K562 (cell line): ENCODE measurements around the gene REG4. TPM values are rescaled to one million over a fixed set of nuclear protein-coding genes. Genes with fewer than 3 reads are reported as not detected.
"Not testable (repeated sequence)": the region's sequence is repeated elsewhere in the genome, so short reads cannot be mapped to it uniquely, and the experiment has no call there.

ENCODE experiments used
- ATAC-seq: fragments of 200-7000 bp; cut with Tn5 transposase; 3 replicates; pipeline ENCODE4 v1.9.1; 2020; ENCODE audit warnings: moderate library complexity
- BruUV-seq: library from RNA; stranded (reverse); fragments of 400-500 nt; replicated peaks from 2 replicates; lab custom pipeline; 2021; lab: Mats Ljungman, UMichigan
- CTCF ChIA-PET: fragments of 300-600 bp; formaldehyde crosslinking; extraction: SDS; loops from one replicate; lab custom pipeline; 2021; ENCODE audit warnings: low intra/inter-chr PET ratio; lab: Yijun Ruan, JAX
- POLR2A ChIA-PET: fragments of 300-600, 350-650 bp; sonication (Branson Sonifier 250); formaldehyde crosslinking; extraction: SDS; loops from one replicate; lab custom pipeline; 2021; ENCODE audit warnings: antibody characterized with exemption, inconsistent platforms; lab: Yijun Ruan, JAX
- DNase-seq, 4 experiments: peaks; one replicate each; pipeline versions ENCODE4 v3.0.0 to v3.0.0-alpha.2; 2011 to 2018; ENCODE audit warnings: low spot score in 3 of 4, mixed read lengths in 3 of 4; ENCODE audit errors: extremely low read depth in 1 of 4
- FAIRE-seq: peaks from 2 replicates; lab custom pipeline; 2011; peaks lifted over from hg19 to GRCh38; lab: Jason Lieb, UNC
- H2AFZ ChIP-seq: 2 replicates; pipeline ENCODE4 v1.6.0; 2011; ENCODE audit warnings: low read depth, low read length, control low read depth, inconsistent platforms
- H3K27ac ChIP-seq: fragments of 200-600 bp; 3 replicates; pipeline ENCODE4 v1.8.0; 2011; ENCODE audit warnings: low read depth, mild to moderate bottlenecking, control low read depth, inconsistent platforms, low read length, moderate library complexity, mixed read lengths; ENCODE audit errors: extremely low read depth
- H3K27me3 ChIP-seq, 2 experiments: fragments of 300-600 bp in 1 of 2; 2 replicates in 1 of 2; 3 replicates in 1 of 2; pipeline versions ENCODE4 v1.6.0 to v1.8.0; 2011; ENCODE audit warnings: inconsistent platforms in 2 of 2, low read length in 2 of 2, mild to moderate bottlenecking in 1 of 2, mixed read lengths in 1 of 2, moderate library complexity in 1 of 2; ENCODE audit not compliant: control insufficient read depth in 2 of 2, insufficient read depth in 2 of 2
- H3K36me3 ChIP-seq: fragments of 300-600 bp; 3 replicates; pipeline ENCODE4 v1.8.0; 2011; ENCODE audit warnings: mild to moderate bottlenecking, low read length, inconsistent platforms; ENCODE audit not compliant: control insufficient read depth, insufficient read depth
- H3K4me1 ChIP-seq, 2 experiments: fragments of 200-600 bp in 1 of 2; replicated peaks in 1 of 2; 2 replicates in 1 of 2; 3 replicates in 1 of 2; pipeline versions ENCODE4 v1.5.1 to v1.8.0; 2011; ENCODE audit warnings: inconsistent platforms in 2 of 2, low read length in 2 of 2, mild to moderate bottlenecking in 1 of 2, mixed read lengths in 1 of 2, moderate library complexity in 1 of 2; ENCODE audit not compliant: control insufficient read depth in 2 of 2, insufficient read depth in 2 of 2
- H3K4me2 ChIP-seq: 2 replicates; pipeline ENCODE4 v1.6.1; 2011; ENCODE audit warnings: low read length, control low read depth, inconsistent platforms, mixed read lengths; ENCODE audit not compliant: insufficient read depth
- H3K4me3 ChIP-seq: fragments of 200-600 bp; sonication (generic), shearing (Covaris generic); 2 replicates; pipeline ENCODE4 v1.5.1; 2016; ENCODE audit warnings: control low read depth, inconsistent platforms
- H3K79me2 ChIP-seq: fragments of 200-600 bp; 3 replicates; pipeline ENCODE4 v1.8.0; 2011; ENCODE audit warnings: low read length, inconsistent platforms; ENCODE audit not compliant: control insufficient read depth, insufficient read depth
- H3K9ac ChIP-seq, 2 experiments: 2 replicates each; pipeline versions ENCODE4 v1.6.0 to v1.6.1; 2011; ENCODE audit warnings: low read depth in 2 of 2, low read length in 2 of 2, control low read depth in 1 of 2, inconsistent platforms in 1 of 2, mild to moderate bottlenecking in 1 of 2, mixed read lengths in 1 of 2; ENCODE audit not compliant: insufficient read depth in 1 of 2
- H3K9me1 ChIP-seq: one replicate; pipeline ENCODE4 v1.6.0; 2011; ENCODE audit warnings: inconsistent platforms, mild to moderate bottlenecking, low read length, moderate library complexity; ENCODE audit not compliant: control insufficient read depth, insufficient read depth
- H3K9me3 ChIP-seq: replicated peaks from 2 replicates; pipeline ENCODE4 v1.5.1; 2011; ENCODE audit warnings: low read depth, low read length, inconsistent platforms; ENCODE audit not compliant: control insufficient read depth, insufficient read depth
- H4K20me1 ChIP-seq: replicated peaks from 2 replicates; pipeline ENCODE4 v1.6.1; 2011; ENCODE audit warnings: low read length, inconsistent platforms, mixed read lengths; ENCODE audit not compliant: control insufficient read depth, insufficient read depth
- CTCFL ChIP-seq: IDR thresholded peaks from 2 replicates; pipeline ENCODE4 v1.6.1; 2011; ENCODE audit warnings: borderline replicate concordance, low read depth, mild to moderate bottlenecking, moderate library complexity, low read length; ENCODE audit not compliant: insufficient read depth, poor library complexity, severe bottlenecking
- KLF16 ChIP-seq: IDR thresholded peaks from 2 replicates; pipeline ENCODE4 v1.6.1; 2016; ENCODE audit warnings: antibody characterized with exemption
- RAD21 ChIP-seq, 2 experiments: fragments of 250-450 bp in 1 of 2; fragments of 450-650 bp in 1 of 2; sonication (Bioruptor Pico) in 1 of 2; formaldehyde crosslinking in 1 of 2; IDR thresholded peaks in 1 of 2; conservative IDR thresholded peaks in 1 of 2; 2 replicates each; pipeline versions ENCODE4 v1.4.0 to v1.8.0; 2020 to 2022; ENCODE audit warnings: mild to moderate bottlenecking in 2 of 2, moderate library complexity in 1 of 2
- WGBS: fragments of 100-300 bp; shearing (Covaris generic); methylation state at CpG from one replicate; pipeline ENCODE4 v1.1.6; 2016; ENCODE audit warnings: low coverage, mixed read lengths; ENCODE audit not compliant: insufficient coverage; ENCODE audit errors: missing lambda C conversion rate; 5-methylcytosine and 5-hydroxymethylcytosine counted together
- in situ Hi-C: fragments of 300-500 bp; cut with MboI; formaldehyde crosslinking; loops from 4 replicates; pipeline ENCODE4 v1.15.0; 2018; ENCODE audit warnings: inconsistent platforms, mixed read lengths
- intact Hi-C: fragments of 100-400 bp; cut with micrococcal nuclease; formaldehyde crosslinking; loops from 2 replicates; pipeline ENCODE4 v1.14.2; 2022
- polyA plus RNA-seq, 8 experiments: library from polyadenylated mRNA; depleted of rRNA in 4 of 8; stranded (reverse) in 5 of 8; unstranded in 3 of 8; fragments of >200 nt; fragmentation: Nextera tagmentation in 2 of 8; fragmentation: Illumina TruSeq in 1 of 8; extraction: Ambion mirVana in 2 of 8; extraction: Trizol in 1 of 8; gene quantifications; 2 replicates each; pipeline versions ENCODE4 v1.2.1 to v1.2.3, GENCODE V29; 2011 to 2014; ENCODE audit warnings: inconsistent platforms in 1 of 8, missing spikeins in 1 of 8
- total RNA-seq, 7 experiments: library from RNA; depleted of rRNA in 6 of 7; stranded (reverse); fragments of >200 nt in 6 of 7; fragmentation: Illumina TruSeq in 2 of 7; extraction: Trizol in 2 of 7; gene quantifications; 2 replicates each; pipeline versions ENCODE4 v1.2.1 to v1.2.3, GENCODE V29; 2011 to 2021; ENCODE audit warnings: low replicate concordance in 1 of 7
- TF ChIP-seq, protein P1 (sequence below), 3 experiments: IDR thresholded peaks in 2 of 3; conservative IDR thresholded peaks in 1 of 3; 2 replicates each; pipeline ENCODE4 v1.5.1; 2011 to 2012; ENCODE audit warnings: low read length in 3 of 3, mild to moderate bottlenecking in 3 of 3, control low read depth in 2 of 3, improper control_type of control experiment in 1 of 3, inconsistent platforms in 1 of 3, low read depth in 1 of 3, mixed read lengths in 1 of 3, moderate library complexity in 1 of 3; ENCODE audit not compliant: insufficient read depth in 2 of 3

The REG4 gene
- total and polyA plus RNA-seq, 9 of the 15 experiments (the other 6 are each of a cell fraction or from before 2014, with no cell fraction given) = not detected

- FAIRE-seq, H3K79me2 ChIP-seq, H3K9ac ChIP-seq, H4K20me1 ChIP-seq, H3K9me1 ChIP-seq, BruUV-seq, in situ Hi-C loops, CTCF ChIA-PET, POLR2A ChIA-PET, ATAC-seq, H3K27ac ChIP-seq, intact Hi-C loops, H3K9me3 ChIP-seq, H3K36me3 ChIP-seq, H3K27me3 ChIP-seq, H3K4me3 ChIP-seq: not testable (repeated sequence)
- Histone ChIP-seq H2AFZ (peak overlapping the region; percentile 30; the same call in 1 of the 2 replicates), H3K4me2 (peak overlapping the region; percentile 17; the same call in 1 of the 2 replicates), H3K4me1 (peaks cover 0 to 11% of the 10 kb centered on the region in 2 experiments; a peak in 3 of 5 replicates)
- 10% methylated on average over 6 of the region's 6 CpGs for WGBS
- TF ChIP-seq, protein P1, sequence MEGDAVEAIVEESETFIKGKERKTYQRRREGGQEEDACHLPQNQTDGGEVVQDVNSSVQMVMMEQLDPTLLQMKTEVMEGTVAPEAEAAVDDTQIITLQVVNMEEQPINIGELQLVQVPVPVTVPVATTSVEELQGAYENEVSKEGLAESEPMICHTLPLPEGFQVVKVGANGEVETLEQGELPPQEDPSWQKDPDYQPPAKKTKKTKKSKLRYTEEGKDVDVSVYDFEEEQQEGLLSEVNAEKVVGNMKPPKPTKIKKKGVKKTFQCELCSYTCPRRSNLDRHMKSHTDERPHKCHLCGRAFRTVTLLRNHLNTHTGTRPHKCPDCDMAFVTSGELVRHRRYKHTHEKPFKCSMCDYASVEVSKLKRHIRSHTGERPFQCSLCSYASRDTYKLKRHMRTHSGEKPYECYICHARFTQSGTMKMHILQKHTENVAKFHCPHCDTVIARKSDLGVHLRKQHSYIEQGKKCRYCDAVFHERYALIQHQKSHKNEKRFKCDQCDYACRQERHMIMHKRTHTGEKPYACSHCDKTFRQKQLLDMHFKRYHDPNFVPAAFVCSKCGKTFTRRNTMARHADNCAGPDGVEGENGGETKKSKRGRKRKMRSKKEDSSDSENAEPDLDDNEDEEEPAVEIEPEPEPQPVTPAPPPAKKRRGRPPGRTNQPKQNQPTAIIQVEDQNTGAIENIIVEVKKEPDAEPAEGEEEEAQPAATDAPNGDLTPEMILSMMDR (IDR thresholded peaks at IDR 0.05 in 2 of 3, conservative IDR thresholded peaks at IDR 0.05 in 1 of 3; ENCODE audit: insufficient read depth in 2 of 3, low read depth in 1 of 3, low read length in 3 of 3) = peak; percentile 47 to 72 (median 60); a peak in 5 of 6 replicates
- TF ChIP-seq KLF16 (0 out of 2 replicates have a peak, but pooled peaks have one; percentile 15), CTCFL (peak; percentile 16), RAD21 (CRISPR knock-in tag; conservative IDR thresholded peaks at IDR 0.05 in 1 of 2, IDR thresholded peaks at IDR 0.05 in 1 of 2) (peak in 1 of 2 experiments; percentile 47; a peak in 2 of 4 replicates)
- peak in 1 of 4 experiments; percentile 41 for DNase-seq
These were observed 32.9 kb upstream of the REG4 start for GRCh38 chr1:119844206-119844605.
